Measurements from ENCODE around the gene MTFR1L.

MTFR1L gene

DNA sequence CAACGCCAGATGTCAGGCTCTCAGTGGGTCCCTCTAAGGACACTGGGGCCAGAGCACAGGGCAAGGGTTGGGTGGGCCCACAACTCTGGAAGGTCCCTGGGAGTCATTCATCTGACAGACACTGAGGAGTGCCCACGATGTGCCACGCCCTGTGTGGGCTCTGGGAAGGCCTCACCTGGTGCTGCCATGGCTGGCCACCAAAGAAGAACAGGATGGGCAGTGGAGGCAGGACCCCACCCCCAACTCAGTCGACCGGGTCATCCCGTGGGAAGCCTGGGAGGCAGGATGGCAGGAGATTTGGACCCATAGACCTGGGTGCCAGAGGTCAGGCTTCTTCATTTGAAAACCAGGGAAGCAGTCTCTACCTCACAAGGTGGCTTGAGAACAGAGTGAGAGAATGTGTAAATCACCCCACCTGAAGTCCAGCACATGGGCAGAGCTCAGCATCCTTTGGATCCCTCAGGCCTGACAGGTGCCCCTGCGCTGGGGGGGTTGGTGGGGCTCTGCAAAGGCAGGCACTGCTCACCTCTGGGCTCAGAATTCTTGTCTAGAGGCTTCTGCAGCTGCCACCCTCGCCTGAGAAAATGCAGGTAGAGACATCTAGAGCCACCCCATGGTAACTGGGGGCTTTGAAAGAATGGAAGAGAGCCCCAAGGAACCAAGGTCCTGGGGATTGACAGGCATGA, 20.9 kb upstream of the MTFR1L start:
- peak overlapping the region; percentile 76 for H3K4me3 Mint-ChIP-seq
- peaks cover 38% of the 10 kb centered on the region for H3K27me3 Mint-ChIP-seq (ENCODE audit: low read depth, poor library complexity)
- H3K9me3 Mint-ChIP-seq = no peaks in the 10 kb centered on the region
- no peaks in the 10 kb centered on the region for H3K36me3 Mint-ChIP-seq (ENCODE audit: low read depth)
- no peak for DNase-seq
- peaks cover 61% of the 10 kb centered on the region for H3K4me1 Mint-ChIP-seq
- H3K27ac Mint-ChIP-seq = no peak overlapping the region
- TF ChIP-seq, protein P1, sequence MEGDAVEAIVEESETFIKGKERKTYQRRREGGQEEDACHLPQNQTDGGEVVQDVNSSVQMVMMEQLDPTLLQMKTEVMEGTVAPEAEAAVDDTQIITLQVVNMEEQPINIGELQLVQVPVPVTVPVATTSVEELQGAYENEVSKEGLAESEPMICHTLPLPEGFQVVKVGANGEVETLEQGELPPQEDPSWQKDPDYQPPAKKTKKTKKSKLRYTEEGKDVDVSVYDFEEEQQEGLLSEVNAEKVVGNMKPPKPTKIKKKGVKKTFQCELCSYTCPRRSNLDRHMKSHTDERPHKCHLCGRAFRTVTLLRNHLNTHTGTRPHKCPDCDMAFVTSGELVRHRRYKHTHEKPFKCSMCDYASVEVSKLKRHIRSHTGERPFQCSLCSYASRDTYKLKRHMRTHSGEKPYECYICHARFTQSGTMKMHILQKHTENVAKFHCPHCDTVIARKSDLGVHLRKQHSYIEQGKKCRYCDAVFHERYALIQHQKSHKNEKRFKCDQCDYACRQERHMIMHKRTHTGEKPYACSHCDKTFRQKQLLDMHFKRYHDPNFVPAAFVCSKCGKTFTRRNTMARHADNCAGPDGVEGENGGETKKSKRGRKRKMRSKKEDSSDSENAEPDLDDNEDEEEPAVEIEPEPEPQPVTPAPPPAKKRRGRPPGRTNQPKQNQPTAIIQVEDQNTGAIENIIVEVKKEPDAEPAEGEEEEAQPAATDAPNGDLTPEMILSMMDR (IDR thresholded peaks at IDR 0.05) = no peak

DNA sequence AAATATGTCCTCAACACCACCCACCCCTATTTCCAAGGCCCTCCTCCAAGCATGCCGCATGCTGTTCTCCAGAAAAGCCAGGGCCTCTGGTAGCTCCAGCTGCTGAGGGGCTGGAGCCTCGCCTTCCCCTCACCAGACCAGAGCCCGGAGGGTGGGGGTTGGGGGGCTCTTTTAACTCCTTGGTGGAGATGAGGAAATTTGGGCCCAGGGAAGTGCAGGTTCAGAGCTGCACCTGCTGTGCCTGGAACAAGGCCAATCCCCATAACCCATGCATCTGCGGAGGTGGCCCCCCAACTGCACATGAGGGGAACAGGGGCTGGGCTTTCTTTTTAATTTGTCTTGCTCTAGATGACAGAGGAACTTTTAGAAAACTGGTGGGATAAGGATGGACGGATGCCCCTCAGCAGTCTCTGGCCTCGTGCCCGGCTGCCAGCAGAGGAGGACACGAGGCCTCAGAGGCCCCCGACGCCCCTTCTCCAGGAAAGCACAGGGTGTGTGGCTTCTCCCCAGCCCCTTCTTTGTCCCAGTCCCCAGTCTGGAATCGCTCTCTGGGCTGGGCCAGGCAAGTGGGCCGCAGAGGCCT, 20.3 kb upstream of the MTFR1L start:
- H3K9me3 Mint-ChIP-seq = no peaks in the 10 kb centered on the region
- DNase-seq = no peak
- peak overlapping the region; percentile 76 for H3K4me3 Mint-ChIP-seq
- peaks cover 61% of the 10 kb centered on the region for H3K4me1 Mint-ChIP-seq
- TF ChIP-seq, protein P1 (IDR thresholded peaks at IDR 0.05) = no peak
- peaks cover 34% of the 10 kb centered on the region for H3K27me3 Mint-ChIP-seq (ENCODE audit: low read depth, poor library complexity)
- H3K27ac Mint-ChIP-seq = no peak overlapping the region
- H3K36me3 Mint-ChIP-seq (ENCODE audit: low read depth) = no peaks in the 10 kb centered on the region

DNA sequence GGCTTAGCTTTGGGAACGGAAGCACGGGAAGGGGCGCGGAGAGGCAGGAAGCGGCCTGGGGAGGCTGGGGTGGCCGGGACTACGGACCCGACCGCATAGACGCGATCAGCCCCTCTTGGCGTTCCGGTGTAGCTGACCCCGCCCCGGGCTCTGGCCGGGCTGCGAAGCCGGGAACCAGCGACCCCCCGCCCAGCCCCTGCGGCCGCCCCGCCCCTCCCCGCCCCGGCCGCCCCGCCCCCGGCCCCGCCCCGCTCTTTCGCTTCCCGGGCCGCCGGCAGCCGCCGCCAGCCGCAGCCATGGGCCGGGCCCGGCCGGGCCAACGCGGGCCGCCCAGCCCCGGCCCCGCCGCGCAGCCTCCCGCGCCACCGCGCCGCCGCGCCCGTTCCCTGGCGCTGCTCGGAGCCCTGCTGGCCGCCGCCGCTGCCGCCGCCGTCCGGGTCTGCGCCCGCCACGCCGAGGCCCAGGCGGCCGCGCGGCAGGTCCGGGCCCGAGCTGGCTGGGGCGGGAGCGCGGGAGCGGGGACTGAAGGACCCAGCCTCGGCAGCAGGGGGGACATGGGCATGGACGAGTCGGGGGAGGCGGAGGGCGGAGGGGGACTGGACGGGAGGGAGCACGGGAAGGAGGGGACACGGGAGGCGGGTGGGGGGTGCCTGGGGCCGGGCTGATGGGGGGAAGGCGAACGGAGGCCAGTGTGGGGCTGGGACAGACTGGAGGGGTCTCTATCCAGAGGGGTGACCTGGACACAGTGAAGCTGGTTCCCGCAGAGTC, 19.6 kb upstream of the MTFR1L start, which contains the start of gene SELENON:
Gene SELENON, plus strand, starts transcription at position 259 of the 768 bp plus-strand sequence. Its CDS starts 38 bp downstream, at position 297.
- H3K27me3 Mint-ChIP-seq (ENCODE audit: low read depth, poor library complexity) = peaks cover 28% of the 10 kb centered on the region
- DNase-seq = peak; percentile 80
- peak within 1 kb of the TSS; percentile 90 for H3K4me3 Mint-ChIP-seq
- H3K9me3 Mint-ChIP-seq = no peaks in the 10 kb centered on the region
- H3K4me1 Mint-ChIP-seq = peaks cover 63% of the 10 kb centered on the region
- TF ChIP-seq, protein P1 (IDR thresholded peaks at IDR 0.05) = no peak
- peaks cover under 1% of the 10 kb centered on the region for H3K36me3 Mint-ChIP-seq (ENCODE audit: low read depth)
- H3K27ac Mint-ChIP-seq = no peak within 1 kb of the TSS

DNA sequence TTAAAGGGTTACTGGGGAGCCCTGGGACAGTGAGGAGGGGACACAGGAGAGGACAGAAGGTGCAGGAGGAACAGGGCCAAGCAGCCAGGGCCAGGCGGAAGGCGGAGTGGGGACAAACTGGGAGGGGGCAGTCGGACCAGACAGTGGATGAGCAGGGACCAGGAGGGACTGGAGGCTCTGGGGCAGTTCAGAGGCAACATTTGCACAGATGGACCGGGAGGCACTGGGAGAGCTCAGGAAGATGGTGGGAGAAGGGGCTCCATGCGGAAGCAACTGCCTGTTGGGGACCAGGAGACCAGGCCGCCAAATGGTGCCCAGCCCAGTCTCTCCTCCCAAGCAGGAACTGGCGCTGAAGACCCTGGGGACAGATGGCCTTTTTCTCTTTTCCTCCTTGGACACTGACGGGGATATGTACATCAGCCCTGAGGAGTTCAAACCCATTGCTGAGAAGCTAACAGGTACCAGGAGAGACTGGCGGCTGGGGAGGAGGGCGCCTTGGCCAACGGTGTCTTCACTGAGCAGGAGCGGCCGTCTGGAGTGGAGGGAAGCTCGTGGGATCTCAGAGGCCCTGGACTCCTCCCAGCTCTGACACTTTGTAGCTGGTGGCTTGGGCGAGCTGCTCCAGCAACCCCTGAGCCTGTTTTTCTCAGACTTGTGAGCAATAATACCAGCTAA, 18.9 kb upstream of the MTFR1L start:
- Mint-ChIP-seq H3K27me3 (ENCODE audit: low read depth, poor library complexity) (peaks cover 26% of the 10 kb centered on the region), H3K4me3 (peak overlapping the region; percentile 90), H3K36me3 (ENCODE audit: low read depth) (peaks cover 8% of the 10 kb centered on the region), H3K4me1 (peaks cover 68% of the 10 kb centered on the region), H3K9me3 (no peaks in the 10 kb centered on the region), H3K27ac (no peak overlapping the region)
- DNase-seq = no peak
- TF ChIP-seq, protein P1 (IDR thresholded peaks at IDR 0.05) = no peak

DNA sequence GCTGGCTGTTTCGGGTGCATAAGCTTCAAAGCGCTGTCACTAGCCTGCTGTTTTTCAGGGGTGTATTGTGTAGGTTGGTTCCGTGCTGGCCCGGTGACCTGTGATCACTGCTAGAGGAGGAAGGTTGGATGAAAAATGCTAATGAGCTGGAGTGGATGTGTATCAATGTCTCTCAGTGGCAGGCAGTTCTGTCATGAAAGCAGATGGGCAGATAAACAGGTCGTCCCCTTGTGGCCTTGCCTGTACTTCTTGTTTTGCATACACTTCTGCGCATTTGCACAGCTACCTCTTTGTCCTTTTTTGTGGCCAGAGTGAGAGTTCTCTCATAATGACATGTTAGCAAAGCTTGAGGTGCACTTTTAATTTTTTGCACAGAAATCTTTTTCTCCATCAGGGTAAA, 16.8 kb upstream of the MTFR1L start:
- Mint-ChIP-seq H3K27me3 (ENCODE audit: low read depth, poor library complexity) (peaks cover 12% of the 10 kb centered on the region), H3K4me1 (peaks cover 53% of the 10 kb centered on the region), H3K27ac (no peak overlapping the region), H3K36me3 (ENCODE audit: low read depth) (peaks cover 14% of the 10 kb centered on the region), H3K9me3 (no peaks in the 10 kb centered on the region), H3K4me3 (peak overlapping the region; percentile 14)
- no peak for DNase-seq
- TF ChIP-seq, protein P1 (IDR thresholded peaks at IDR 0.05) = no peak
